Osteoblast (primary cell): ENCODE data around the gene MROH7. TPM values are rescaled to one million over a fixed set of nuclear protein-coding genes. Genes with fewer than 3 reads are reported as not detected.

Source experiments
- DNase-seq: peaks from one replicate; pipeline ENCODE4 v3.0.0; 2011; ENCODE audit warnings: low spot score, mixed read lengths; ENCODE audit not compliant: insufficient read length; ENCODE audit errors: missing footprints
- H2AFZ ChIP-seq: 2 replicates; pipeline ENCODE4 v1.6.0; 2011; ENCODE audit warnings: mild to moderate bottlenecking, low read length
- H3K27ac ChIP-seq: 2 replicates; pipeline ENCODE4 v1.5.1; 2011; ENCODE audit warnings: mild to moderate bottlenecking, low read depth, low read length, moderate library complexity
- H3K27me3 ChIP-seq: 2 replicates; pipeline ENCODE4 v1.6.0; 2012; ENCODE audit warnings: mild to moderate bottlenecking, control low read depth, inconsistent platforms, low read length, moderate library complexity; ENCODE audit not compliant: insufficient read depth
- H3K36me3 ChIP-seq: 2 replicates; pipeline ENCODE4 v1.5.1; 2011; ENCODE audit warnings: mild to moderate bottlenecking, low read length, control low read depth, moderate library complexity; ENCODE audit not compliant: insufficient read depth
- H3K4me1 ChIP-seq: 2 replicates; pipeline ENCODE4 v1.5.1; 2011; ENCODE audit warnings: mild to moderate bottlenecking, low read length, control low read depth, moderate library complexity; ENCODE audit not compliant: insufficient read depth
- H3K4me2 ChIP-seq: 2 replicates; pipeline ENCODE4 v1.6.0; 2011; ENCODE audit warnings: mild to moderate bottlenecking, low read length; ENCODE audit not compliant: insufficient read depth
- H3K4me3 ChIP-seq: fragments of 200-600 bp; sonication (generic); 3 replicates; pipeline ENCODE4 v1.5.1; 2012; ENCODE audit warnings: mild to moderate bottlenecking, low read length, inconsistent platforms; ENCODE audit not compliant: insufficient read depth
- H3K79me2 ChIP-seq: 2 replicates; pipeline ENCODE4 v1.6.0; 2012; ENCODE audit warnings: mild to moderate bottlenecking, low read length, control low read depth, inconsistent platforms; ENCODE audit not compliant: insufficient read depth
- H3K9me3 ChIP-seq: 2 replicates; pipeline ENCODE4 v1.5.1; 2011; ENCODE audit warnings: low read depth, low read length, control low read depth
- H4K20me1 ChIP-seq: 2 replicates; pipeline ENCODE4 v1.6.0; 2012; ENCODE audit warnings: mild to moderate bottlenecking, low read length, control low read depth; ENCODE audit not compliant: insufficient read depth
- CTCF ChIP-seq: IDR thresholded peaks from 2 replicates; pipeline ENCODE4 v1.5.1; 2011; ENCODE audit warnings: mild to moderate bottlenecking, low read depth, low read length, moderate library complexity; ENCODE audit errors: extremely low read depth
- total RNA-seq: library from RNA; depleted of rRNA; stranded (reverse); fragments of >200 nt; gene quantifications from 2 replicates; pipeline ENCODE4 v1.2.3, GENCODE V29; 2012

The MROH7 gene
- total RNA-seq, 1 donor: 0.36 TPM

- Histone ChIP-seq H3K4me1 (peaks cover 5% of the 10 kb centered on the region), H3K27ac (no peak overlapping the region), H3K4me2 (no peak overlapping the region), H3K4me3 (no peak overlapping the region), H3K36me3 (no peaks in the 10 kb centered on the region), H3K9me3 (no peaks in the 10 kb centered on the region), H3K27me3 (no peaks in the 10 kb centered on the region), H3K79me2 (no peaks in the 10 kb centered on the region), H4K20me1 (no peaks in the 10 kb centered on the region), H2AFZ (no peak overlapping the region)
- no peak for TF ChIP-seq CTCF
- no peak for DNase-seq
Measured at GRCh38 chr1:54606990-54607325, 34.6 kb upstream of the MROH7 start.

- peak; percentile 56 for DNase-seq
- H3K27me3 ChIP-seq: no peaks in the 10 kb centered on the region
- no peaks in the 10 kb centered on the region for H4K20me1 ChIP-seq
- H3K4me3 ChIP-seq: no peak overlapping the region
- no peak for TF ChIP-seq CTCF
- no peaks in the 10 kb centered on the region for H3K36me3 ChIP-seq
- no peaks in the 10 kb centered on the region for H3K9me3 ChIP-seq
- H3K4me2 ChIP-seq: no peak overlapping the region
- H3K79me2 ChIP-seq: no peaks in the 10 kb centered on the region
- peaks cover 5% of the 10 kb centered on the region for H3K4me1 ChIP-seq
- H2AFZ ChIP-seq: no peak overlapping the region
- H3K27ac ChIP-seq: no peak overlapping the region
Measured at GRCh38 chr1:54607821-54608565, 33.6 kb upstream of the MROH7 start.

- Histone ChIP-seq H4K20me1 (no peaks in the 10 kb centered on the region), H3K9me3 (no peaks in the 10 kb centered on the region), H3K4me1 (peaks cover 5% of the 10 kb centered on the region), H3K79me2 (no peaks in the 10 kb centered on the region), H3K4me2 (no peak overlapping the region), H3K27ac (no peak overlapping the region), H3K36me3 (no peaks in the 10 kb centered on the region), H3K4me3 (no peak overlapping the region), H3K27me3 (no peaks in the 10 kb centered on the region), H2AFZ (no peak overlapping the region)
- DNase-seq: peak; percentile 26
- TF ChIP-seq CTCF: no peak
Measured at GRCh38 chr1:54608566-54609230, 32.9 kb upstream of the MROH7 start.

- H3K27ac ChIP-seq: no peak overlapping the region
- H3K79me2 ChIP-seq: no peaks in the 10 kb centered on the region
- no peaks in the 10 kb centered on the region for H3K9me3 ChIP-seq
- no peak overlapping the region for H3K4me3 ChIP-seq
- H3K4me1 ChIP-seq: peaks cover 5% of the 10 kb centered on the region
- peak overlapping the region; percentile 41 for H2AFZ ChIP-seq
- H4K20me1 ChIP-seq: no peaks in the 10 kb centered on the region
- H3K36me3 ChIP-seq: no peaks in the 10 kb centered on the region
- no peaks in the 10 kb centered on the region for H3K27me3 ChIP-seq
- TF ChIP-seq CTCF: no peak
- H3K4me2 ChIP-seq: no peak overlapping the region
- DNase-seq: peak; percentile 89
Measured at GRCh38 chr1:54609301-54609921, 32.2 kb upstream of the MROH7 start.
